A673 (cell line): Measurements from ENCODE around the gene ZNF280A.

Experiments
- EZH2 ChIP-seq: fragments of 200-600 bp; sonication (generic); IDR thresholded peaks from 2 replicates; pipeline ENCODE4 v1.6.1; 2017; ENCODE audit warnings: borderline replicate concordance, low read depth, mild to moderate bottlenecking, mixed read lengths, antibody characterized with exemption, low read length; ENCODE audit not compliant: poor library complexity, severe bottlenecking
- TF ChIP-seq, protein P1 (sequence below): fragments of 300-800, 200-600 bp; sonication (generic); conservative IDR thresholded peaks from 2 replicates; pipeline ENCODE4 v1.5.1; 2017; ENCODE audit warnings: low read depth, mild to moderate bottlenecking, antibody characterized with exemption, low read length, moderate library complexity, mixed read lengths

DNA sequence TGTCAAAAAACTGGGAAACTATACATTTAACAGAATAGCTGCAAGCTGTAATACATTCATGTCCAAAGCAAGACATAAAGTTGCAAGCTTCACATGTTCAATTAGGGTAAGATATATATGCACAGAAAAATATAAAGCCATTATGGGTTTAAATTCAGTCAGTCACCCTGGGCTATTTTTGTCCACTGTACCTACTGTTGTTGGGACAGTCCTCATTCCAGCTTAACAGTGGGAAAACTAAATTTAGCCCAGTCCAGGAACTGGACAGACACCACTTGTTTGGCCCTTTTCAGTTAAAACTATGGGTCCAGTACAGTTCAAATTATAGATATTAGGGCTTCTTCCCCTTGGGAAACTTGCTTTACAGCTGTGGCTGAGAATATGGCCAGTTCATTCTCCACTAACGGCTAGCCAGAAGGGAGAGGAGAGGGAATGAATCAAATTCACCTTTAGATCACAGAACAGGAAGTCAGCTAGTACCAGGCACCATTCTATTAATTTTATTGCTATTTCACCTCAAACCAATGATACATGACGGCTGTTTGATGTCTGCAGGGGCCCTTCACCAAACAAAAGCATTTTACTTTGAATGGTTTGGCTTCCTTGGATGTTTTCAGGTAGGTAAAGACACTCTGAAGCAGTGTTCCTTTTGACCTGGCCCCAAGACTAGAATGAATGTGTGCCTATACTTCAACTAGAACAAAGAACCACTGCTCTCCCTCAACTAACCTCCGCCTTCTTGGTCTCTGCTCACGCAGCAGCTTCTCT is 33.8 kb downstream of the ZNF280A start:
- TF ChIP-seq, protein P1, sequence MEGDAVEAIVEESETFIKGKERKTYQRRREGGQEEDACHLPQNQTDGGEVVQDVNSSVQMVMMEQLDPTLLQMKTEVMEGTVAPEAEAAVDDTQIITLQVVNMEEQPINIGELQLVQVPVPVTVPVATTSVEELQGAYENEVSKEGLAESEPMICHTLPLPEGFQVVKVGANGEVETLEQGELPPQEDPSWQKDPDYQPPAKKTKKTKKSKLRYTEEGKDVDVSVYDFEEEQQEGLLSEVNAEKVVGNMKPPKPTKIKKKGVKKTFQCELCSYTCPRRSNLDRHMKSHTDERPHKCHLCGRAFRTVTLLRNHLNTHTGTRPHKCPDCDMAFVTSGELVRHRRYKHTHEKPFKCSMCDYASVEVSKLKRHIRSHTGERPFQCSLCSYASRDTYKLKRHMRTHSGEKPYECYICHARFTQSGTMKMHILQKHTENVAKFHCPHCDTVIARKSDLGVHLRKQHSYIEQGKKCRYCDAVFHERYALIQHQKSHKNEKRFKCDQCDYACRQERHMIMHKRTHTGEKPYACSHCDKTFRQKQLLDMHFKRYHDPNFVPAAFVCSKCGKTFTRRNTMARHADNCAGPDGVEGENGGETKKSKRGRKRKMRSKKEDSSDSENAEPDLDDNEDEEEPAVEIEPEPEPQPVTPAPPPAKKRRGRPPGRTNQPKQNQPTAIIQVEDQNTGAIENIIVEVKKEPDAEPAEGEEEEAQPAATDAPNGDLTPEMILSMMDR: no peak
- TF ChIP-seq EZH2: no peak
